HG03521 (cell line): ENCODE results near the gene GLT1D1.
"Not testable (repeated sequence)": the region's sequence is repeated elsewhere in the genome, so short reads cannot be mapped to it uniquely, and the experiment has no call there.

Source experiments
- ATAC-seq: cut with Tn5 transposase; IDR thresholded peaks from one replicate; pipeline ENCODE4 v1.9.1; 2021; ENCODE audit warnings: mild to moderate bottlenecking, moderate library complexity; ENCODE audit not compliant: unreplicated experiment

GLT1D1 gene

GRCh38 chr12:128820253-128820652 is 33.0 kb upstream of the GLT1D1 start:
- ATAC-seq = no peak

GRCh38 chr12:128820723-128821432 is 32.4 kb upstream of the GLT1D1 start:
- ATAC-seq = peak; percentile 59

GRCh38 chr12:128823216-128823915 is 29.9 kb upstream of the GLT1D1 start:
- ATAC-seq = peak; percentile 23

GRCh38 chr12:128823916-128824839 is 29.1 kb upstream of the GLT1D1 start, which contains the start of gene SLC15A4:
Gene SLC15A4 (minus strand): TSS chr12:128823958. CDS start chr12:128823943, 15 bp downstream.
- peak; percentile 74 for ATAC-seq

GRCh38 chr12:128825835-128826234 is 27.4 kb upstream of the GLT1D1 start:
- no peak for ATAC-seq

- ATAC-seq = no peak
Observed at GRCh38 chr12:128827724-128828123, 25.6 kb upstream of the GLT1D1 start.

GRCh38 chr12:128829861-128830504 is 23.3 kb upstream of the GLT1D1 start:
- ATAC-seq = peak; percentile 90

GRCh38 chr12:128830505-128830893 is 22.8 kb upstream of the GLT1D1 start:
- ATAC-seq = peak; percentile 33

- no peak for ATAC-seq
Observed at GRCh38 chr12:128833418-128833817, 19.9 kb upstream of the GLT1D1 start.

GRCh38 chr12:128839885-128840284 is 13.4 kb upstream of the GLT1D1 start:
- ATAC-seq = not testable (repeated sequence)

- peak; percentile 61 for ATAC-seq
Observed at GRCh38 chr12:128840862-128841468, 12.3 kb upstream of the GLT1D1 start.

GRCh38 chr12:128842579-128842978 is 10.7 kb upstream of the GLT1D1 start:
- ATAC-seq = no peak

GRCh38 chr12:128843538-128843937 is 9.7 kb upstream of the GLT1D1 start:
- ATAC-seq = no peak

GRCh38 chr12:128844031-128844635 is 9.1 kb upstream of the GLT1D1 start:
- ATAC-seq = no peak

GRCh38 chr12:128846671-128847070 is 6.6 kb upstream of the GLT1D1 start:
- not testable (repeated sequence) for ATAC-seq

GRCh38 chr12:128848371-128848770 is 4.9 kb upstream of the GLT1D1 start:
- ATAC-seq = no peak

GRCh38 chr12:128849806-128850205 is 3.5 kb upstream of the GLT1D1 start:
- ATAC-seq = not testable (repeated sequence)

- ATAC-seq = no peak
Observed at GRCh38 chr12:128850400-128850799, 2.9 kb upstream of the GLT1D1 start.

GRCh38 chr12:128851429-128851828 is 1.8 kb upstream of the GLT1D1 start:
- not testable (repeated sequence) for ATAC-seq
